ENCODE results near the gene EEIG1.
"Not testable (repeated sequence)": the region's sequence is repeated elsewhere in the genome, so short reads cannot be mapped to it uniquely, and the experiment has no call there.

The EEIG1 gene

GRCh38 chr9:127980706-127981558 is at the start of gene EEIG1:
Gene EEIG1 (minus strand): TSS chr9:127980989. CDS start chr9:127980137, 852 bp downstream.
- DNase-seq = peak; percentile 98

- no peak for DNase-seq
Observed at GRCh38 chr9:128027705-128028104, 46.9 kb upstream of the EEIG1 start.

- no peak for DNase-seq
Observed at GRCh38 chr9:128026773-128027541, 46.2 kb upstream of the EEIG1 start.

GRCh38 chr9:128026255-128026772 is 45.5 kb upstream of the EEIG1 start:
- no peak for DNase-seq

GRCh38 chr9:128025736-128026135 is 44.9 kb upstream of the EEIG1 start:
- DNase-seq = no peak

- no peak for DNase-seq
Observed at GRCh38 chr9:128024761-128025308, 44.0 kb upstream of the EEIG1 start.

- DNase-seq = not testable (repeated sequence)
Observed at GRCh38 chr9:128023671-128024070, 42.9 kb upstream of the EEIG1 start.

- no peak for DNase-seq
Observed at GRCh38 chr9:128022886-128023285, 42.1 kb upstream of the EEIG1 start.

GRCh38 chr9:128021098-128021497 is 40.3 kb upstream of the EEIG1 start:
- no peak for DNase-seq

- DNase-seq = no peak
Observed at GRCh38 chr9:128020692-128021091, 39.9 kb upstream of the EEIG1 start.

- no peak for DNase-seq
Observed at GRCh38 chr9:128015696-128016095, 34.9 kb upstream of the EEIG1 start.

GRCh38 chr9:128011071-128011817 is 30.5 kb upstream of the EEIG1 start:
- no peak for DNase-seq

GRCh38 chr9:128009639-128010038 is 28.9 kb upstream of the EEIG1 start:
- no peak for DNase-seq

- DNase-seq = no peak
Observed at GRCh38 chr9:128008171-128008570, 27.4 kb upstream of the EEIG1 start.

GRCh38 chr9:128007566-128008138 is 26.9 kb upstream of the EEIG1 start:
- DNase-seq = peak; percentile 55

GRCh38 chr9:128006332-128006996 is 25.7 kb upstream of the EEIG1 start:
- DNase-seq = no peak

- peak; percentile 30 for DNase-seq
Observed at GRCh38 chr9:128005923-128006322, 25.1 kb upstream of the EEIG1 start.

GRCh38 chr9:128003966-128004604 is 23.3 kb upstream of the EEIG1 start:
- no peak for DNase-seq

- no peak for DNase-seq
Observed at GRCh38 chr9:128002959-128003358, 22.2 kb upstream of the EEIG1 start.

GRCh38 chr9:128001779-128002298 is 21.1 kb upstream of the EEIG1 start:
- DNase-seq = no peak
